NT2/D1 (cell line): ENCODE data around the gene NTRK2.

Experiments
- SUZ12 ChIP-seq: IDR thresholded peaks from 2 replicates; pipeline ENCODE4 v1.6.1; 2011; ENCODE audit not compliant: insufficient read length, insufficient read depth; ENCODE audit errors: extremely low read depth
- YY1 ChIP-seq: IDR thresholded peaks from 2 replicates; pipeline ENCODE4 v1.6.1; 2011; ENCODE audit not compliant: insufficient read length, insufficient read depth
- ZNF274 ChIP-seq: IDR thresholded peaks from 2 replicates; pipeline ENCODE4 v1.6.1; 2011; ENCODE audit warnings: mild to moderate bottlenecking, low read depth, low read length

GRCh38 chr9:85027870-85028269 is 358.3 kb downstream of the NTRK2 start:
- TF ChIP-seq SUZ12, result no peak
- no peak for TF ChIP-seq YY1
- no peak for TF ChIP-seq ZNF274
